Activated naive CD4-positive, alpha-beta T cell treated with Interleukin-2 at 50 U/mL for 16 hours (primary cell): ENCODE data around the gene PLEKHM3.
"Not testable (repeated sequence)": the region's sequence is repeated elsewhere in the genome, so short reads cannot be mapped to it uniquely, and the experiment has no call there.

Source experiments
- DNase-seq: peaks from one replicate; pipeline ENCODE4 v3.0.0-alpha.2; 2020

PLEKHM3 gene

GRCh38 chr2:207950063-207950760, 75.1 kb downstream of the PLEKHM3 start:
- DNase-seq, result no peak

GRCh38 chr2:207949245-207949644, 76.1 kb downstream of the PLEKHM3 start:
- DNase-seq, result not testable (repeated sequence)

GRCh38 chr2:207944979-207945600, 80.2 kb downstream of the PLEKHM3 start:
- DNase-seq, result no peak

- DNase-seq, result no peak
Measured at GRCh38 chr2:207944334-207944733, 81.0 kb downstream of the PLEKHM3 start.

GRCh38 chr2:207939342-207940108, 85.8 kb downstream of the PLEKHM3 start:
- no peak for DNase-seq

GRCh38 chr2:207938886-207939285, 86.4 kb downstream of the PLEKHM3 start:
- no peak for DNase-seq

- no peak for DNase-seq
Measured at GRCh38 chr2:207938415-207938814, 86.9 kb downstream of the PLEKHM3 start.

- DNase-seq, result no peak
Measured at GRCh38 chr2:207937823-207938222, 87.5 kb downstream of the PLEKHM3 start.

- no peak for DNase-seq
Measured at GRCh38 chr2:207937253-207937652, 88.1 kb downstream of the PLEKHM3 start.

GRCh38 chr2:207936380-207936779, 88.9 kb downstream of the PLEKHM3 start:
- DNase-seq, result no peak

GRCh38 chr2:207935991-207936370, 89.3 kb downstream of the PLEKHM3 start:
- DNase-seq, result no peak

GRCh38 chr2:207935121-207935990, 90.0 kb downstream of the PLEKHM3 start:
- no peak for DNase-seq

- no peak for DNase-seq
Measured at GRCh38 chr2:207934720-207935119, 90.6 kb downstream of the PLEKHM3 start.

- no peak for DNase-seq
Measured at GRCh38 chr2:207933396-207934065, 91.8 kb downstream of the PLEKHM3 start.

GRCh38 chr2:207932106-207932505, 93.2 kb downstream of the PLEKHM3 start:
- DNase-seq, result no peak

GRCh38 chr2:207930747-207931146, 94.6 kb downstream of the PLEKHM3 start:
- DNase-seq, result no peak

GRCh38 chr2:207929923-207930322, 95.4 kb downstream of the PLEKHM3 start:
- no peak for DNase-seq

- no peak for DNase-seq
Measured at GRCh38 chr2:207928079-207928478, 97.2 kb downstream of the PLEKHM3 start.

- DNase-seq, result no peak
Measured at GRCh38 chr2:207926989-207927300, 98.4 kb downstream of the PLEKHM3 start.

- no peak for DNase-seq
Measured at GRCh38 chr2:207926133-207926988, 99.0 kb downstream of the PLEKHM3 start.

- DNase-seq, result no peak
Measured at GRCh38 chr2:207925601-207926000, 99.7 kb downstream of the PLEKHM3 start.

- no peak for DNase-seq
Measured at GRCh38 chr2:207921606-207922005, 103.7 kb downstream of the PLEKHM3 start.
